Upper lobe of left lung (tissue), 4 donors: ENCODE results near the gene CSF1.

Source experiments
- EP300 ChIP-seq, 4 donors: sonication (generic); formaldehyde crosslinking; IDR thresholded peaks; one replicate each; pipeline ENCODE4 v1.5.1; 2017; ENCODE audit warnings: antibody characterized with exemption in 4 of 4, control low read depth in 2 of 4
- POLR2A ChIP-seq, 4 donors: fragments of 450-650 bp; IDR thresholded peaks; one replicate each; pipeline ENCODE4 v1.5.1; 2016 to 2017; ENCODE audit warnings: antibody characterized with exemption in 4 of 4, mild to moderate bottlenecking in 2 of 4

- TF ChIP-seq POLR2A (IDR thresholded peaks at IDR 0.05) (no peak), EP300 (IDR thresholded peaks at IDR 0.05) (no peak)
Measured at GRCh38 chr1:109897259-109897955, 13.2 kb upstream of the CSF1 start.
